ENCODE measurements around the gene BRI3. TPM values are rescaled to one million over a fixed set of nuclear protein-coding genes. Genes with fewer than 3 reads are reported as not detected.

The BRI3 gene
- total RNA-seq, 1 donor from 2014 or later = 112 TPM

DNA sequence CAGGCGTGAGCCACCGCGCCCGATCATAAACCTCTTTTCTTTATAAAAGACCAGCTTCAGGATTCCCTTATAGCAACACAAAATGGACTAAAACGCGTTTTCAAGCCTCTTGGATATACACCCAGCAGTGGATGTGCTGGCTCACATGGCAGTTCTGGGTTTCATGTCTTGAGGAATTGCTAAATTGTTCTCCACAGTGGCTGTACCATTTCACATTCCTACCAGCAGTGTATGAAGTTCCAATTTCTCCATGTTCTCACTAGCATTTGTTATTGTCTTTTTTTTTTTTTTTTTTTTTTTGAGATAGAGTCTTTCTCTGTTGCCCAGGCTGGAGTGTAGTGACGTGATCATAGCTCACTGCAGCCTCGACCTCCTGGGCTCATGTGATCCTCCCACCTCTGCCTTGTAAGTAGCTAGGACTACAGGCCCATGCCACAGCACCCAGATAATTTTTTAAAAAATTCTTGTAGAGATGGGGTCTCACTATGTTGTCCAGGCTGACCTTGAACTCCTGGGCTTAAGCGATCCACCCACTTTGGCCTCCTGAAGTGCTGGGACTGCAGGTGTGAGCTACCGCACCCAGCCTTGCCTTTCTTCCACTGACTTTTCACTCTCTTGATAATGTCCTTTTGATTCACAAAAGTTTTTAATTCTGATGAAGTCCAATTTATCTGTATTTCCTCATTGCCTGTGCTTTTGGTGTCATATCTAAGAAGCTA lies 46.9 kb upstream of the BRI3 start:
- Mint-ChIP-seq H3K27me3 (ENCODE audit: low read depth) (no peaks in the 10 kb centered on the region), H3K27ac (ENCODE audit: unreplicated experiment) (no peak overlapping the region), H3K36me3 (ENCODE audit: low read depth) (peaks cover 2% of the 10 kb centered on the region), H3K9me3 (no peaks in the 10 kb centered on the region), H3K4me1 (no peaks in the 10 kb centered on the region), H3K4me3 (no peak overlapping the region)
- DNase-seq (ENCODE audit: low read depth, low spot score) = no peak
- no peak for TF ChIP-seq CTCF (conservative IDR thresholded peaks at IDR 0.05)

DNA sequence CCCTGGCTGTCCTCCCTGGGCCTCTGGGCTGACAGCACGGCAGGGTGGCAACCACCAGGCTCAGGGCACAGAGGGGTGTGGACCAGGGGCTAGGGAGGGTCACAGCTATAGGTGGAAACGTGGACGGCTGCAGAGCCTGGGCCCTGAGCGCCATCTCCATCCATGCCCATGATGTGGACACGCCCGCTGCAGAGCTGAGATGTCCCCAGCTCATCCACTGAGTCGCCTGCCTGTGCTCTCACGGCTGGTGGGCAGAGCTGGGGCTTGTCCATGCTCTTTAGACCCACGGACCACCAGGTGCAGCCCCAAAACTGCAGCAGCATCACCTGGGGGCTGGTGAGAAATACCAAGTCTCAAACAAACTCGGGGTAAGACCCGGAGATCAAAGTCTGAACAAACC lies 45.6 kb upstream of the BRI3 start:
- DNase-seq (ENCODE audit: low read depth, low spot score) = no peak
- Mint-ChIP-seq H3K9me3 (no peaks in the 10 kb centered on the region), H3K4me3 (no peak overlapping the region), H3K4me1 (no peaks in the 10 kb centered on the region), H3K36me3 (ENCODE audit: low read depth) (peaks cover 2% of the 10 kb centered on the region), H3K27ac (ENCODE audit: unreplicated experiment) (no peak overlapping the region), H3K27me3 (ENCODE audit: low read depth) (no peaks in the 10 kb centered on the region)
- TF ChIP-seq CTCF (conservative IDR thresholded peaks at IDR 0.05) = no peak

- Mint-ChIP-seq H3K27ac (ENCODE audit: unreplicated experiment) (no peak overlapping the region), H3K27me3 (ENCODE audit: low read depth) (no peaks in the 10 kb centered on the region), H3K4me1 (peaks cover 4% of the 10 kb centered on the region), H3K4me3 (no peak overlapping the region), H3K9me3 (no peaks in the 10 kb centered on the region), H3K36me3 (ENCODE audit: low read depth) (peaks cover 5% of the 10 kb centered on the region)
- no peak for DNase-seq (ENCODE audit: low read depth, low spot score)
- TF ChIP-seq CTCF (conservative IDR thresholded peaks at IDR 0.05) = no peak
Observed at GRCh38 chr7:98236355-98237185, 44.9 kb upstream of the BRI3 start.

GRCh38 chr7:98238076-98238475 lies 43.4 kb upstream of the BRI3 start:
- H3K9me3 Mint-ChIP-seq = no peaks in the 10 kb centered on the region

GRCh38 chr7:98238976-98239375 lies 42.5 kb upstream of the BRI3 start:
- Mint-ChIP-seq H3K27ac (ENCODE audit: unreplicated experiment) (peak overlapping the region; percentile 12), H3K4me1 (peaks cover 5% of the 10 kb centered on the region), H3K27me3 (ENCODE audit: low read depth) (no peaks in the 10 kb centered on the region), H3K36me3 (ENCODE audit: low read depth) (peaks cover 5% of the 10 kb centered on the region), H3K9me3 (no peaks in the 10 kb centered on the region), H3K4me3 (no peak overlapping the region)
- no peak for DNase-seq (ENCODE audit: low read depth, low spot score)
- no peak for TF ChIP-seq CTCF (conservative IDR thresholded peaks at IDR 0.05)

More at GRCh38 chr7:98238076-98238475, 43.4 kb upstream of the BRI3 start:
- TF ChIP-seq CTCF (conservative IDR thresholded peaks at IDR 0.05) = no peak
- no peak overlapping the region for H3K27ac Mint-ChIP-seq (ENCODE audit: unreplicated experiment)
- no peaks in the 10 kb centered on the region for H3K27me3 Mint-ChIP-seq (ENCODE audit: low read depth)
- no peak overlapping the region for H3K4me3 Mint-ChIP-seq
- H3K4me1 Mint-ChIP-seq = peaks cover 5% of the 10 kb centered on the region
- peaks cover 5% of the 10 kb centered on the region for H3K36me3 Mint-ChIP-seq (ENCODE audit: low read depth)
- no peak for DNase-seq (ENCODE audit: low read depth, low spot score)
